Neural cell (in vitro differentiated cells): ENCODE results near the gene SPI1. TPM values are rescaled to one million over a fixed set of nuclear protein-coding genes. Genes with fewer than 3 reads are reported as not detected.

Experiments
- H2AFZ ChIP-seq: fragments of 200-600, 300-800 bp; sonication (generic), shearing (Covaris generic); 2 replicates; pipeline ENCODE4 v1.6.0; 2014; ENCODE audit warnings: low read depth, mild to moderate bottlenecking, antibody characterized with exemption, low read length, moderate library complexity
- H3F3A ChIP-seq: fragments of 200-600 bp; shearing (Covaris generic); 2 replicates; pipeline ENCODE4 v1.6.1; 2016; ENCODE audit warnings: mild to moderate bottlenecking, moderate library complexity, mixed read lengths, antibody characterized with exemption, low read length; ENCODE audit not compliant: insufficient read depth, poor library complexity, severe bottlenecking
- H3K27ac ChIP-seq: fragments of 200-600, 300-800 bp; sonication (generic), shearing (Covaris generic); 2 replicates; pipeline ENCODE4 v1.5.1; 2014; ENCODE audit warnings: mild to moderate bottlenecking, low read length, moderate library complexity
- H3K27me3 ChIP-seq: fragments of 300-800, 200-600 bp; sonication (generic), shearing (Covaris generic); 2 replicates; pipeline ENCODE4 v1.6.0; 2014; ENCODE audit warnings: mild to moderate bottlenecking, low read depth, low read length, moderate library complexity; ENCODE audit not compliant: insufficient read depth
- H3K36me3 ChIP-seq: fragments of 300-800, 200-600 bp; sonication (generic), shearing (Covaris generic); 2 replicates; pipeline ENCODE4 v1.5.1; 2014; ENCODE audit warnings: mild to moderate bottlenecking, antibody characterized with exemption, low read length, moderate library complexity; ENCODE audit not compliant: insufficient read depth
- H3K4me2 ChIP-seq: fragments of 300-800, 200-600 bp; sonication (generic), shearing (Covaris generic); 2 replicates; pipeline ENCODE4 v1.6.0; 2014; ENCODE audit warnings: mild to moderate bottlenecking, low read length
- H3K4me3 ChIP-seq: fragments of 300-800, 200-600 bp; sonication (generic), shearing (Covaris generic); 2 replicates; pipeline ENCODE4 v1.5.1; 2014; ENCODE audit warnings: mild to moderate bottlenecking, low read length, moderate library complexity
- H3K79me2 ChIP-seq: fragments of 200-600 bp; shearing (Covaris generic); replicated peaks from 2 replicates; pipeline ENCODE4 v1.6.0; 2014; ENCODE audit warnings: mild to moderate bottlenecking, low read length, moderate library complexity; ENCODE audit not compliant: insufficient read depth
- H3K9ac ChIP-seq: fragments of 300-800, 200-600 bp; sonication (generic), shearing (Covaris generic); 2 replicates; pipeline ENCODE4 v1.6.1; 2016; ENCODE audit warnings: mild to moderate bottlenecking, low read length, mixed read lengths
- H3K9me2 ChIP-seq: fragments of 200-600 bp; shearing (Covaris generic); 2 replicates; pipeline ENCODE4 v1.6.1; 2016; ENCODE audit warnings: mild to moderate bottlenecking, low read length, mixed read lengths; ENCODE audit not compliant: insufficient read depth
- H3K9me3 ChIP-seq: fragments of 200-600, 300-800 bp; sonication (generic), shearing (Covaris generic); 2 replicates; pipeline ENCODE4 v1.6.1; 2016; ENCODE audit warnings: mild to moderate bottlenecking, mixed run types, low read length, moderate library complexity, mixed read lengths
- H4K20me1 ChIP-seq: fragments of 200-600 bp; shearing (Covaris generic); 2 replicates; pipeline ENCODE4 v1.6.1; 2016; ENCODE audit warnings: mild to moderate bottlenecking, mixed run types; ENCODE audit not compliant: insufficient read depth
- CTCF ChIP-seq: fragments of 450-650 bp; IDR thresholded peaks from 2 replicates; pipeline ENCODE4 v1.5.1; 2014; ENCODE audit warnings: antibody characterized with exemption, mild to moderate bottlenecking, moderate library complexity; ENCODE audit not compliant: poor library complexity, severe bottlenecking
- EP300 ChIP-seq: fragments of 450-650 bp; conservative IDR thresholded peaks from 2 replicates; pipeline ENCODE4 v1.6.1; 2014; ENCODE audit warnings: antibody characterized with exemption, mild to moderate bottlenecking, moderate library complexity; ENCODE audit not compliant: poor library complexity, severe bottlenecking
- EZH2 ChIP-seq: fragments of 200-600, 300-800 bp; shearing (Covaris generic), sonication (generic); IDR thresholded peaks from 2 replicates; pipeline ENCODE4 v1.6.1; 2014; ENCODE audit warnings: antibody characterized with exemption, low read length, borderline replicate concordance, mild to moderate bottlenecking; ENCODE audit not compliant: insufficient read depth, poor library complexity, severe bottlenecking
- MXI1 ChIP-seq: fragments of 450-650 bp; conservative IDR thresholded peaks from 2 replicates; pipeline ENCODE4 v1.6.1; 2014; ENCODE audit warnings: antibody characterized with exemption, mild to moderate bottlenecking; ENCODE audit not compliant: poor library complexity, severe bottlenecking
- POLR2AphosphoS5 ChIP-seq: IDR thresholded peaks from 2 replicates; pipeline ENCODE4 v1.6.1; 2012
- RAD21 ChIP-seq: fragments of 450-650 bp; conservative IDR thresholded peaks from 2 replicates; pipeline ENCODE4 v1.6.1; 2014; ENCODE audit warnings: antibody characterized with exemption, mild to moderate bottlenecking, moderate library complexity
- SMC3 ChIP-seq: fragments of 450-650 bp; conservative IDR thresholded peaks from 2 replicates; pipeline ENCODE4 v1.6.1; 2014; ENCODE audit warnings: antibody characterized with exemption, mild to moderate bottlenecking, moderate library complexity; ENCODE audit not compliant: poor library complexity
- TAF1 ChIP-seq: IDR thresholded peaks from 2 replicates; pipeline ENCODE4 v1.6.1; 2012; ENCODE audit warnings: low read depth
- polyA plus RNA-seq: library from polyadenylated mRNA; depleted of rRNA; stranded (reverse); fragments of >200 nt; gene quantifications from 2 replicates; pipeline ENCODE4 v1.2.3, GENCODE V29; 2014
- TF ChIP-seq, protein P1 (sequence below): IDR thresholded peaks from 2 replicates; pipeline ENCODE4 v1.6.1; 2012; ENCODE audit warnings: borderline replicate concordance

Gene SPI1
- polyA plus RNA-seq, 1 donor from 2014 or later, result not detected

GRCh38 chr11:47357985-47358730 is 20.2 kb downstream of the SPI1 start:
- Histone ChIP-seq H3K9me3 (no peaks in the 10 kb centered on the region), H3F3A (no peaks in the 10 kb centered on the region), H3K27ac (no peak overlapping the region), H4K20me1 (no peaks in the 10 kb centered on the region), H3K4me2 (no peak overlapping the region), H3K9me2 (no peaks in the 10 kb centered on the region), H3K36me3 (no peaks in the 10 kb centered on the region), H3K27me3 (no peaks in the 10 kb centered on the region), H3K9ac (no peak overlapping the region), H3K4me3 (no peak overlapping the region), H3K79me2 (no peaks in the 10 kb centered on the region), H2AFZ (no peak overlapping the region)
- TF ChIP-seq SMC3, result no peak
- TF ChIP-seq EP300, result no peak
- no peak for TF ChIP-seq RAD21
- TF ChIP-seq EZH2, result no peak
- no peak for TF ChIP-seq POLR2AphosphoS5
- TF ChIP-seq MXI1, result no peak
- no peak for TF ChIP-seq TAF1
- no peak for TF ChIP-seq CTCF
- TF ChIP-seq, protein P1, sequence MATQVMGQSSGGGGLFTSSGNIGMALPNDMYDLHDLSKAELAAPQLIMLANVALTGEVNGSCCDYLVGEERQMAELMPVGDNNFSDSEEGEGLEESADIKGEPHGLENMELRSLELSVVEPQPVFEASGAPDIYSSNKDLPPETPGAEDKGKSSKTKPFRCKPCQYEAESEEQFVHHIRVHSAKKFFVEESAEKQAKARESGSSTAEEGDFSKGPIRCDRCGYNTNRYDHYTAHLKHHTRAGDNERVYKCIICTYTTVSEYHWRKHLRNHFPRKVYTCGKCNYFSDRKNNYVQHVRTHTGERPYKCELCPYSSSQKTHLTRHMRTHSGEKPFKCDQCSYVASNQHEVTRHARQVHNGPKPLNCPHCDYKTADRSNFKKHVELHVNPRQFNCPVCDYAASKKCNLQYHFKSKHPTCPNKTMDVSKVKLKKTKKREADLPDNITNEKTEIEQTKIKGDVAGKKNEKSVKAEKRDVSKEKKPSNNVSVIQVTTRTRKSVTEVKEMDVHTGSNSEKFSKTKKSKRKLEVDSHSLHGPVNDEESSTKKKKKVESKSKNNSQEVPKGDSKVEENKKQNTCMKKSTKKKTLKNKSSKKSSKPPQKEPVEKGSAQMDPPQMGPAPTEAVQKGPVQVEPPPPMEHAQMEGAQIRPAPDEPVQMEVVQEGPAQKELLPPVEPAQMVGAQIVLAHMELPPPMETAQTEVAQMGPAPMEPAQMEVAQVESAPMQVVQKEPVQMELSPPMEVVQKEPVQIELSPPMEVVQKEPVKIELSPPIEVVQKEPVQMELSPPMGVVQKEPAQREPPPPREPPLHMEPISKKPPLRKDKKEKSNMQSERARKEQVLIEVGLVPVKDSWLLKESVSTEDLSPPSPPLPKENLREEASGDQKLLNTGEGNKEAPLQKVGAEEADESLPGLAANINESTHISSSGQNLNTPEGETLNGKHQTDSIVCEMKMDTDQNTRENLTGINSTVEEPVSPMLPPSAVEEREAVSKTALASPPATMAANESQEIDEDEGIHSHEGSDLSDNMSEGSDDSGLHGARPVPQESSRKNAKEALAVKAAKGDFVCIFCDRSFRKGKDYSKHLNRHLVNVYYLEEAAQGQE, result no peak

GRCh38 chr11:47356998-47357329 is 21.4 kb downstream of the SPI1 start:
- no peaks in the 10 kb centered on the region for H3K9me3 ChIP-seq
- H2AFZ ChIP-seq, result no peak overlapping the region
- no peaks in the 10 kb centered on the region for H4K20me1 ChIP-seq
- no peaks in the 10 kb centered on the region for H3K27me3 ChIP-seq
- H3K4me2 ChIP-seq, result no peak overlapping the region
- no peaks in the 10 kb centered on the region for H3K9me2 ChIP-seq
- TF ChIP-seq EP300 (no peak), RAD21 (no peak), EZH2 (no peak), CTCF (no peak), POLR2AphosphoS5 (no peak), TAF1 (no peak), MXI1 (no peak), SMC3 (no peak)
- TF ChIP-seq, protein P1, result no peak
- no peak overlapping the region for H3K27ac ChIP-seq
- H3F3A ChIP-seq, result no peaks in the 10 kb centered on the region
- no peaks in the 10 kb centered on the region for H3K79me2 ChIP-seq
- no peaks in the 10 kb centered on the region for H3K36me3 ChIP-seq
- no peak overlapping the region for H3K9ac ChIP-seq
- no peak overlapping the region for H3K4me3 ChIP-seq
